Measurements from ENCODE around the gene C4A.
"Not testable (repeated sequence)": the region's sequence is repeated elsewhere in the genome, so short reads cannot be mapped to it uniquely, and the experiment has no call there.

Gene C4A

DNA sequence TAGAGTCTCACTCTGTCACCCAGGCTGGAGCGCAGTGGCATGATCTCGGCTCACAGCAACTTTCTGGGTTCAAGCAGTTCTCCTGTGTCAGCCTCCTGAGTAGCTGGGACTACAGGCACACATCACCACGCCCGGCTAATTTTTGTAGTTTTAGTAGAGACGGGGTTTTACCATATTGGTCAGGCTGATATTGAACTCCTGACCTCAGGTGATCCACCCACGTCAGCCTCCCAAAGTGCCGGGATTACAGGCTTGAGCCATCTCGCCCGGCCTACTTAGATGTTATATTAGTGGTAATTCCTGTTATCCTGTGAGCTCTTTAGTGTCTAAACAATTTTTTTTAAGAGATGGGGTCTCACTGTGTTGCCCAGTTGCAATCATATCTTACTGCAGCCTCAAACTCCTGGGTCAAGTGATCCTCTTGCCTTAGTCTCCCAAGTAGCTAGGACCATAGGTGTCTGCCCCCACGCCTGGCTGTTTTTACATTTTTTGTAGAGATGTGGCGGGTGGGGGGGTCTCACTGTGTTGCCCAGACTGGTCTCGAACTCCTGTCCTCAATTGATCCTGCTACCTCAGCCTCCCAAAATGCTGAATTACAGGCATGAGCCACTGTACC, 3.9 kb upstream of the C4A start:
- no peak overlapping the region for H3K27ac ChIP-seq
- TF ChIP-seq, protein P1, sequence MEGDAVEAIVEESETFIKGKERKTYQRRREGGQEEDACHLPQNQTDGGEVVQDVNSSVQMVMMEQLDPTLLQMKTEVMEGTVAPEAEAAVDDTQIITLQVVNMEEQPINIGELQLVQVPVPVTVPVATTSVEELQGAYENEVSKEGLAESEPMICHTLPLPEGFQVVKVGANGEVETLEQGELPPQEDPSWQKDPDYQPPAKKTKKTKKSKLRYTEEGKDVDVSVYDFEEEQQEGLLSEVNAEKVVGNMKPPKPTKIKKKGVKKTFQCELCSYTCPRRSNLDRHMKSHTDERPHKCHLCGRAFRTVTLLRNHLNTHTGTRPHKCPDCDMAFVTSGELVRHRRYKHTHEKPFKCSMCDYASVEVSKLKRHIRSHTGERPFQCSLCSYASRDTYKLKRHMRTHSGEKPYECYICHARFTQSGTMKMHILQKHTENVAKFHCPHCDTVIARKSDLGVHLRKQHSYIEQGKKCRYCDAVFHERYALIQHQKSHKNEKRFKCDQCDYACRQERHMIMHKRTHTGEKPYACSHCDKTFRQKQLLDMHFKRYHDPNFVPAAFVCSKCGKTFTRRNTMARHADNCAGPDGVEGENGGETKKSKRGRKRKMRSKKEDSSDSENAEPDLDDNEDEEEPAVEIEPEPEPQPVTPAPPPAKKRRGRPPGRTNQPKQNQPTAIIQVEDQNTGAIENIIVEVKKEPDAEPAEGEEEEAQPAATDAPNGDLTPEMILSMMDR (conservative IDR thresholded peaks at IDR 0.05), result no peak

DNA sequence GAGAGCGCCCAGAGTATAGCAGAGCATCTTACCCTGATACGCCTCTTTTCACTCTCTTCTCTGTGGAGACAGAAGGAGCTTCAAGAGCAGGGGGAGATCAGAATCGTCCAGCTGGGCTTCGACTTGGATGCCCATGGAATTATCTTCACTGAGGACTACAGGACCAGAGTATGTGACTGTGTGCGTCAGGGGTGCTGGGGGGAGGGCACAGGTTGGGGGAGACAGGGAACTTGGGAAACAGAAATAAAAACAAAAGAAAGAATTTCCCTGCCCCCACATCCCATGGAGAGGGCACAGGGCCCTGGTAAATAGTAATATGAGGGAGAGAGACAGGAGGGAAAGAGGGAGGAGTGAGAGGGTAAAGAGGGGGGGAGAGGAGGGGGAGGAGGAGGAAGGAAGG, 3.0 kb upstream of the C4A start:
- TF ChIP-seq, protein P1 (conservative IDR thresholded peaks at IDR 0.05), result no peak
- H3K27ac ChIP-seq, result no peak overlapping the region

DNA sequence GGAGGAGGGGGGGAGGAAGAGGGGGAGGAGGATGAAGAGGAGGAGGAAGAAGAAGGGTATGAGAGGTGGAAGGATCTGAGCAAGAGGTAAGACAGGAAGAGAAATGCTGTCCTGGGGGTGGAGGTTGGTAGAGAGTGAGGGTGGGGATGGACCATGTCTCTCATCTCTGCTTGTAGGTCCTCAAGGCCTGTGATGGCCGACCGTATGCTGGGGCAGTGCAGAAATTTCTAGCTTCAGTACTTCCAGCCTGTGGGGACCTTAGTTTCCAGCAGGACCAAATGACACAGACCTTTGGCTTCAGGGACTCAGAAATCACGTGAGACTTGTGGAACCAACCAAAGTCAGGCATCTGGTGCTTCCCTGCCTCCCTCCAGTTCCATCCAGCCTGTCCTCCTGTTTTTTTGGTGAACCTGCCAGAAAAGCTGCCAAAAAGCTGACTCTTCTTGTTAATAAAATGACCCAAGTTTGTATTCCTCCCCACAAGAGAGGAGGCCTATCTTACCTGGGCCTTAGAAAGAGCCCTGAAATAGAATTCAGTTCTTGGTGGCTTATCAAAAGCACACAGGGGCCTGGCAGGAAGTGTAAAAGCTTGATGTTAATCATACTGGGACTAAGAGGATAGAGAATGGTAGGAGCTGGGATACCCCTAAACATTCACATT, 2.5 kb upstream of the C4A start:
- H3K27ac ChIP-seq, result no peak overlapping the region
- TF ChIP-seq, protein P1 (conservative IDR thresholded peaks at IDR 0.05), result no peak

DNA sequence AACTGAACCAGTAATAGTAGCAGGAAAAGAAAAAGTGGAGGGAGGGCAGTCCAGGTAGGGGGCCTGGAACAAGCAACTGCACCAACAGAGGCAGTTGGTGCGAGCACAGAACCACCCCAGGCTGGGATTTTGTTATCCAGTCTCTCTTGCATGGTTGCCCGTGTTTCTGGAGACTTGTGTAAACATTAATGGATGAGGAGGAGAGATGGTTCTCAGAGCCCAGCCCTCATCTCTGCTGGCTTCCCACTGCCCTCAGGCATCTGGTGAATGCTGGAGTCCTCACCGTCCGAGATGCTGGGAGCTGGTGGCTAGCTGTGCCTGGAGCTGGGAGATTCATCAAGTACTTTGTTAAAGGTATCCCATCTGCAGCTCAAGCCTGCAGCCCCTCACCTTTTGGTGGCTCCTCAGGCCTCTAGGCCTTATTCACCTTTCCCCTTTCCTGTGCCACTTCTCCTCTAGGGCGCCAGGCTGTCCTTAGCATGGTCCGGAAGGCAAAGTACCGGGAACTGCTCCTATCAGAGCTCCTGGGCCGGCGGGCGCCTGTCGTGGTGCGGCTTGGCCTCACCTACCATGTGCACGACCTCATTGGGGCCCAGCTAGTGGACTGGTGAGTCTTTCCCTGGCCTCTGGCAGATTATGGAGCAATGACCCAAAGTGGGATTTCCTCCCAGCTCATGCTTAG, 1.5 kb upstream of the C4A start:
- H3K27ac ChIP-seq, result not testable (repeated sequence)

DNA sequence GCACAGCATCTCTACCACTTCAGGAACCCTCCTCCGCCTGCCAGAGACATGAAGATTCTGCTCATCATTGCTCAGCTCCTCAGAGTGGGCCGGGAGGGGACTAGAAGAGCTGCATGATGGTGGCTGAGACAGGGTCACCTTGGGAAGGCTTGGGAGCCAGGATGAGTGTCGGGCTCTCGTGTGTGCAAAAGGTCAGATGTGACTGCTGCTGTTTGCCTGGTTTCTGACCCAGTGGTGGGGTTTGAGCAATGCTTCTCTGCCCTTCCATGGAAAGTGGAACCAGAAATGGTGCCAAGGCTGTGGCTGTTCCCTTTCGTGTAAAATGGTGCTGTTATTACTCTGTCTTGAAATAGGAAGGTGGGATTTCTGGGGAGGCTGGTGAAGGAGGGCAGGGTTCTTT, 859 bp upstream of the C4A start:
- H3K27ac ChIP-seq, result not testable (repeated sequence)

DNA sequence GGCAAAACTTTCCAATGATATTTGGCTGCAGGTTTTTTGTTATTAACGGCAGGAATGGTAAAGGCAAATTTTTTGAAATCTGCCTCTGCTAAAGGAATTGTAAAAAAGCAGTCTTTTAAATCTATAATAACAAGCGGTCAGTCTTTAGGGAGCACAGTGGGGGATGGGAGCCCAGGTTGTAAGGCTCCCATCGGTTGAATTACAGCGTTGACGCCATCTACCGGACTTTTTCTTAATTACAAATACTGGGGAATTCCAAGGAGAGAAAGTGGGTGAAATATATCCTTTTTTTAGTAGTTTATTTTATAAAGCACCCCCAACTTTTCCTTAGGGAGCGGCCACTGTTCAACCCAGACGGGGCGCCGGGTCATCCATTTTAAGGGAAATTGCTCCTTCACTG, 7.5 kb downstream of the C4A start:
- H3K27ac ChIP-seq, result not testable (repeated sequence)

DNA sequence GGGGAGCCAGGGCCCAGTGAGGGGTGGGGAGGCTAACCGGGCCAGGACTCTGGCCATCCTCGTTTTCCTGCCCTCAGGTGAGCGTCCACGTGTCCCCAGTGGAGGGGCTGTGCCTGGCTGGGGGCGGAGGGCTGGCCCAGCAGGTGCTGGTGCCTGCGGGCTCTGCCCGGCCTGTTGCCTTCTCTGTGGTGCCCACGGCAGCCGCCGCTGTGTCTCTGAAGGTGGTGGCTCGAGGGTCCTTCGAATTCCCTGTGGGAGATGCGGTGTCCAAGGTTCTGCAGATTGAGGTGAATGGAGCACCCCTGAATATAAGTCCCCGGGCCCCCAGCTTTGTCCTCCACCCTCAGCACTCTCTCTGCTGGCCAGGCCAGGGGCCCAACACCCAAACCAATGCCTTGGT, 12.6 kb downstream of the C4A start:
- H3K27ac ChIP-seq, result not testable (repeated sequence)

DNA sequence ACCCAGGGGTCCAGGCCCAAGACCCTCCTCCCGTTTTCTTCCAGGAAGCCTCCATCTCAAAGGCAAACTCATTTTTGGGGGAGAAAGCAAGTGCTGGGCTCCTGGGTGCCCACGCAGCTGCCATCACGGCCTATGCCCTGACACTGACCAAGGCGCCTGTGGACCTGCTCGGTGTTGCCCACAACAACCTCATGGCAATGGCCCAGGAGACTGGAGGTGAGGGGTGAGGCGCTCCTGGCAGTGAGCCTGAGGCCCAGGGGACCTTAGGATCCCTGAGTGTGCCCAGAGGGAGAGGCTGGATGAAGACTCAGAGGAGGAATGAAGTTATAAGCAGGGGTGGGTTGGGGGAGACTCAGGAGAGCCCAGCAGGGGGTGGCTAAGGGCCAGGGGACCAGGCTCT, 14.5 kb downstream of the C4A start:
- H3K27ac ChIP-seq, result not testable (repeated sequence)

DNA sequence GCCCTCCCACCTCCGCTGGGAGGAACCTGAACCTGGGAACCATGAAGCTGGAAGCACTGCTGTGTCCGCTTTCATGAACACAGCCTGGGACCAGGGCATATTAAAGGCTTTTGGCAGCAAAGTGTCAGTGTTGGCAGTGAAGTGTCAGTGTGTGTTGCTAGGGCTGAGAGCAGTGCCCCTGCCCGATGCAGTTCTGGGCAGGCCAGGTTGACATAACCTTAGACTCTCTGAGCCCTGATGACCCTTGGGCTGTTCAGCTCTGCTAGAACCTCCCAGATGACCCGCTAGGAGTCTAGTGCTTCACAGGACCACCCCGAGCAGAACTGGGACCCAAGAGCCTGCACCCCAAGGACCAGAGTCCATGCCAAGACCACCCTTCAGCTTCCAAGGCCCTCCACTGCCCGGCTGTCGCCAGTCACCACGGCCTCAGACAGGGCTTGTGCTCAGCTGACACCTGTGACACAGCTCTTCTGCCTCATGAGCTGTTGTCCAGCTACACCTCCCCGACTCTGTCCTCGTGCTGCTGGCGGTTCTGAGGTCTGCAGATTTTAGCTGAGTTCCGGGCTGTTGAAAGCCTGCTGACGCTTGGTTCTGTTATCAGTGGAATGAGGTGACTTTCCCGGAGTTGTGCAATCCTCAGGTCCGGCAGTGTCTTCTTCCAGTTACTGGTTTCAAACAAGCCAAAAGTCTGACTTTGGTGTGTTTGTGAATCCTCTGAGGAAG, 20.9 kb downstream of the C4A start:
- H3K27ac ChIP-seq, result not testable (repeated sequence)

DNA sequence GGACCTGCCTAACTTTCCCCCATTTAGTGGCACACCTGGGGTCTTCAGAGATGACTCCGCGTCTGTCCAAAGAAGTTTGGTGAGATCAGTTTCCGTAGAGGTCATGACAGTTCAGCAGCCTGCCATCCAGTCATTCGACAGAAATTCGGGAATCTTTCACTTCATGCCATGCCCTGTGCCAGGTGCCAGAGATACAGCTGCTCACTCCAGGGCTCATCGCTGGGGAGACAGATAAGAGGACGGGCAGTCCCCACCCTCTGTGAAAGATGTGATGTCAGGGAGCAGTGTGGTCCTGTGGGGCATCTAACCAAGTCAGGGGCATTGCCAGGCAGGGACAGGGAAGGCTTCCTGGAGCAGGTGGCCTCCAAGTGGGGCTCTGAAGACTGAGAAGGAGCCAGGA, 21.4 kb downstream of the C4A start:
- not testable (repeated sequence) for H3K27ac ChIP-seq

DNA sequence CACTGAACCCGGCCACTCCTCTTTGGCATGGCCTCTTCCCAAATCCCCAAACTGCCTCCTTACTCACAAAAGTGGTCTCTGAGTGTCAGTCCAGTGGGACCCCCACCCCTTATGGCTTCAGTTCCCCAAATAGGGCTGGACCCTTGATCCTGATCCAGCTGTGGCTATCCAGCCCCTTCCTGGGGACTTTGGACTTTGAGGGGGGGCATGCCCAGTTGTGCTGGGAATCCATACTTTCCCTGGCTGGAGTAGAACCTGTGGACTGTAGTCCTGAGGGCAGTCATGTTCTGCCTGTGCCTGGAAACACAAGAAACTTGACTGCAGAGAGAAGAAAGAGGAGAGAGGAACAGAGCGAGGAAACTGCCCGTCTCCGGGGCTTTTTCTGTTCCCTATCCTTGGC, 22.5 kb downstream of the C4A start:
- H3K27ac ChIP-seq, result not testable (repeated sequence)

DNA sequence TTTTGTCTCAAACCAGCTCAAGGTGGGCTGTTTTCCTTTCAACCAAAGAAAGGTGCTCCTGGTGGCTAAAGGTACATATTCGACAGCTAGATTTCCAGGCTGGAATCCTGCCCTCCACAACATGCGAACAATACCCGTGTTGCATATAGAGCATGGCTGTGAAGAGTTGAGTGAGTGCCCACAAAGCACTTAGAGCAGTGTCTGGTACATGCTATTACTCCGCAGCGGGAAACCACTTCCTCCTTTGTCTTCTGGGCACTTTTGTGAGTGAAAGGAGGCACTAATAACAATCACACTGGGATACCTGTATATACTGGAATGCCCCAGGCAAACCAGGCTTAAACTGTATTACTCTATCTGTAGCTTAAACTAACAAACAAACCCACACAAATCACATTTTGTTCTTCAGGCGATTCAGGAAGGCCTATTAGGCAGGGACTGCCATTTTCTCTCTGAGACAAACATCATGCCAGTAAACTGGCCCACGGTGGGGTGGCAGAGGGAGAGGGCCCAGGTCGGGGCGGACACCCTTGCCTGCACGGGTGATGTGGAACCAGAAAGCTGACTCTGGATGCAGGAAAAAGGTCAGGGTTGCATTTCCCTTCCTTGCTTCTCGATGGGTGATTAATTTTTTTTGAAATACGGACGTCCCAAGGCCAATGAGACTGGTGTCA, 23.1 kb downstream of the C4A start:
- not testable (repeated sequence) for H3K27ac ChIP-seq

DNA sequence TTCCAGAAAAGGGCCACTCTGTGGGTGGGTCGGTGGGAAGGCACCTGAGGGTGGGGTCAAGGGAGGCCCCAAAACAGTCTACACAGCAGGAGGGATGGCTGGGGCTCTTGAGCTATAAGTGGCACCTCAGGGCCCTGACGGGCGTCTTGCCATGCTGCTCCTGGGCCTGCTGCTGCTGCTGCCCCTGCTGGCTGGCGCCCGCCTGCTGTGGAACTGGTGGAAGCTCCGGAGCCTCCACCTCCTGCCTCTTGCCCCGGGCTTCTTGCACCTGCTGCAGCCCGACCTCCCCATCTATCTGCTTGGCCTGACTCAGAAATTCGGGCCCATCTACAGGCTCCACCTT, 23.7 kb downstream of the C4A start:
- not testable (repeated sequence) for H3K27ac ChIP-seq

DNA sequence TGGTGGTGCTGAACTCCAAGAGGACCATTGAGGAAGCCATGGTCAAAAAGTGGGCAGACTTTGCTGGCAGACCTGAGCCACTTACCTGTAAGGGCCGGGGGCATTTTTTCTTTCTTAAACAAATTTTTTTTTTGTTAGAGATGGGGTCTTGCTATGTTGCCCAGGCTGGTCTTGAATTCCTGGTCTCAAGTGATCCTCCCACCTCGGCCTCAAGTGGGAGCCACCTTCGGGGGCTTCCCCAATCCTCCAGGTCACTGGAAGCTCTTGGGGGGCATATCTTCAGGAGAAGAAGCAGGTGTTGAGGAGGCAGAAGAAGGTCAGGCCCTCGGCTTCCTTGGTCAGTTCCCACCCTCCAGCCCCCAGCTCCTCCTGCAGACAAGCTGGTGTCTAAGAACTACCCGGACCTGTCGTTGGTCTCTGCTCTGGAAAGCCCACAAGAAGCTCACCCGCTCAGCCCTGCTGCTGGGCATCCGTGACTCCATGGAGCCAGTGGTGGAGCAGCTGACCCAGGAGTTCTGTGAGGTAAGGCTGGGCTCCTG, 24.2 kb downstream of the C4A start:
- H3K27ac ChIP-seq, result not testable (repeated sequence)

DNA sequence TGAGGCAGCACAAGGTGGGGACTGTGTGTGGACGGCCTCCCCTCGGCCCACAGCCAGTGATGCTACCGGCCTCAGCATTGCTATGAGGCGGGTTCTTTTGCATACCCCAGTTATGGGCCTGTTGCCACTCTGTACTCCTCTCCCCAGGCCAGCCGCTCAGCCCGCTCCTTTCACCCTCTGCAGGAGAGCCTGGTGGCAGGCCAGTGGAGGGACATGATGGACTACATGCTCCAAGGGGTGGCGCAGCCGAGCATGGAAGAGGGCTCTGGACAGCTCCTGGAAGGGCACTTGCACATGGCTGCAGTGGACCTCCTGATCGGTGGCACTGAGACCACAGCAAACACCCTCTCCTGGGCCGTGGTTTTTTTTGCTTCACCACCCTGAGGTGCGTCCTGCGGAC, 25.2 kb downstream of the C4A start:
- H3K27ac ChIP-seq, result not testable (repeated sequence)

DNA sequence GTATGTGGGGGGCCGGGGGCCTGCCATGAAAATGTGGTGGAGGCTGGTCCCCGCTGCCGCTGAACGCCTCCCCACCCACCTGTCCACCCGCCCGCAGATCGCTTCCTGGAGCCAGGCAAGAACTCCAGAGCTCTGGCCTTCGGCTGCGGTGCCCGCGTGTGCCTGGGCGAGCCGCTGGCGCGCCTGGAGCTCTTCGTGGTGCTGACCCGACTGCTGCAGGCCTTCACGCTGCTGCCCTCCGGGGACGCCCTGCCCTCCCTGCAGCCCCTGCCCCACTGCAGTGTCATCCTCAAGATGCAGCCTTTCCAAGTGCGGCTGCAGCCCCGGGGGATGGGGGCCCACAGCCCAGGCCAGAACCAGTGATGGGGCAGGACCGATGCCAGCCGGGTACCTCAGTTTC, 26.2 kb downstream of the C4A start:
- not testable (repeated sequence) for H3K27ac ChIP-seq

DNA sequence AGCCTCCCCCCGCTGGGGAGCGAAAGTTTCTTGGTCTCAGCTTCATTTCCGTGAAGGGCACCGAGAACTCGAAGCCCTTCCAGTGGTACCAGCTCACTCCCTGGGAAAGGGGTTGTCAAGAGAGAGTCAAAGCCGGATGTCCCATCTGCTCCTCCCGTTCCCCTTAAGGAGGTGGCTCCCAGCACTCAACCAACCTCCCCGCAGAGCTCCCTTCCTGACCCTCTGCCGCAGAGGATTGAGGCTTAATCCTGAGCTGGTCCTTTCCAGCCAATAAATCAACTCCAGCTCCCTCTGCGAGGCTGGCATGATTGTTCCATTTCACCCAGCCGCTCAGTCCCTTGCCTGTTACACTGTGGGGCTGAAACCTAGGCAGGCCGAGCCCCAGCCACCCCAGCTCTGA, 26.8 kb downstream of the C4A start:
- H3K27ac ChIP-seq, result not testable (repeated sequence)
